Adipocyte (in vitro differentiated cells): ENCODE data around the gene STRN3.
"Not testable (repeated sequence)": the region's sequence is repeated elsewhere in the genome, so short reads cannot be mapped to it uniquely, and the experiment has no call there.

Experiments
- DNase-seq: peaks from one replicate; pipeline ENCODE4 v3.0.0-alpha.2; 2015; ENCODE audit warnings: low read depth
- H3K27me3 ChIP-seq: replicated peaks from 2 replicates; pipeline ENCODE4 v1.7.0; 2013; ENCODE audit warnings: mild to moderate bottlenecking, low read length, moderate library complexity; ENCODE audit not compliant: control insufficient read depth, insufficient read depth
- H3K36me3 ChIP-seq: 2 replicates; pipeline ENCODE4 v1.7.0; 2013; ENCODE audit warnings: low read length, mild to moderate bottlenecking, moderate library complexity; ENCODE audit not compliant: control insufficient read depth, insufficient read depth, severe bottlenecking
- H3K4me1 ChIP-seq: 2 replicates; pipeline ENCODE4 v1.7.0; 2013; ENCODE audit warnings: mild to moderate bottlenecking, low read length, moderate library complexity; ENCODE audit not compliant: control insufficient read depth, insufficient read depth
- H3K4me3 ChIP-seq: 2 replicates; pipeline ENCODE4 v1.7.0; 2013; ENCODE audit warnings: mild to moderate bottlenecking, low read length, moderate library complexity
- H3K9ac ChIP-seq: 2 replicates; pipeline ENCODE4 v1.7.0; 2013; ENCODE audit warnings: mild to moderate bottlenecking, low read length, moderate library complexity
- H3K9me3 ChIP-seq: 2 replicates; pipeline ENCODE4 v1.7.0; 2013; ENCODE audit warnings: mild to moderate bottlenecking, low read length, moderate library complexity; ENCODE audit not compliant: control insufficient read depth

Gene STRN3

GRCh38 chr14:30980106-30980704 is 46.0 kb downstream of the STRN3 start:
- not testable (repeated sequence) for H3K9me3 ChIP-seq, H3K36me3 ChIP-seq, H3K27me3 ChIP-seq, H3K4me3 ChIP-seq
- peak overlapping the region; percentile 10 for H3K9ac ChIP-seq
- H3K4me1 ChIP-seq: peaks cover 19% of the 10 kb centered on the region
- peak; percentile 89 for DNase-seq

GRCh38 chr14:30977752-30978151 is 48.4 kb downstream of the STRN3 start:
- H3K9me3 ChIP-seq: no peaks in the 10 kb centered on the region
- no peak for DNase-seq
- H3K36me3 ChIP-seq: no peaks in the 10 kb centered on the region
- H3K27me3 ChIP-seq: no peaks in the 10 kb centered on the region
- no peak overlapping the region for H3K4me3 ChIP-seq
- no peak overlapping the region for H3K9ac ChIP-seq
- peaks cover 42% of the 10 kb centered on the region for H3K4me1 ChIP-seq

- Histone ChIP-seq H3K4me3 (no peak overlapping the region), H3K9ac (no peak overlapping the region), H3K9me3 (no peaks in the 10 kb centered on the region), H3K4me1 (peaks cover 44% of the 10 kb centered on the region), H3K36me3 (no peaks in the 10 kb centered on the region), H3K27me3 (no peaks in the 10 kb centered on the region)
- peak; percentile 77 for DNase-seq
Observed at GRCh38 chr14:30974628-30975027, 51.6 kb downstream of the STRN3 start.

- Histone ChIP-seq H3K4me1 (peaks cover 44% of the 10 kb centered on the region), H3K4me3 (no peak overlapping the region), H3K27me3 (no peaks in the 10 kb centered on the region), H3K36me3 (no peaks in the 10 kb centered on the region), H3K9ac (no peak overlapping the region), H3K9me3 (no peaks in the 10 kb centered on the region)
- DNase-seq: no peak
Observed at GRCh38 chr14:30972882-30973582, 53.1 kb downstream of the STRN3 start.

- peaks cover 40% of the 10 kb centered on the region for H3K4me1 ChIP-seq
- not testable (repeated sequence) for H3K27me3 ChIP-seq, H3K9me3 ChIP-seq, H3K36me3 ChIP-seq, DNase-seq, H3K9ac ChIP-seq, H3K4me3 ChIP-seq
Observed at GRCh38 chr14:30972036-30972732, 54.0 kb downstream of the STRN3 start.

- DNase-seq: no peak
- H3K9me3 ChIP-seq: no peaks in the 10 kb centered on the region
- H3K9ac ChIP-seq: no peak overlapping the region
- peaks cover under 1% of the 10 kb centered on the region for H3K36me3 ChIP-seq
- H3K4me1 ChIP-seq: peaks cover 38% of the 10 kb centered on the region
- H3K27me3 ChIP-seq: no peaks in the 10 kb centered on the region
- no peak overlapping the region for H3K4me3 ChIP-seq
Observed at GRCh38 chr14:30971586-30971985, 54.6 kb downstream of the STRN3 start.

- H3K4me3 ChIP-seq, H3K27me3 ChIP-seq, H3K9me3 ChIP-seq, DNase-seq, H3K9ac ChIP-seq, H3K36me3 ChIP-seq: not testable (repeated sequence)
- H3K4me1 ChIP-seq: peaks cover 21% of the 10 kb centered on the region
Observed at GRCh38 chr14:30969796-30970195, 56.4 kb downstream of the STRN3 start.

- H3K36me3 ChIP-seq, H3K27me3 ChIP-seq, H3K9me3 ChIP-seq, H3K9ac ChIP-seq, DNase-seq, H3K4me1 ChIP-seq, H3K4me3 ChIP-seq: not testable (repeated sequence)
Observed at GRCh38 chr14:30967364-30968098, 58.6 kb downstream of the STRN3 start.

GRCh38 chr14:30966415-30967363 is 59.5 kb downstream of the STRN3 start:
- DNase-seq: no peak
- H3K9me3 ChIP-seq: no peaks in the 10 kb centered on the region
- H3K4me3 ChIP-seq: no peak overlapping the region
- H3K9ac ChIP-seq: no peak overlapping the region
- no peaks in the 10 kb centered on the region for H3K27me3 ChIP-seq
- H3K36me3 ChIP-seq: peaks cover 7% of the 10 kb centered on the region
- no peaks in the 10 kb centered on the region for H3K4me1 ChIP-seq

GRCh38 chr14:30965861-30966260 is 60.3 kb downstream of the STRN3 start:
- H3K9ac ChIP-seq, H3K36me3 ChIP-seq, H3K27me3 ChIP-seq: not testable (repeated sequence)

More at GRCh38 chr14:30965861-30966260, 60.3 kb downstream of the STRN3 start:
- H3K9me3 ChIP-seq, H3K4me3 ChIP-seq, H3K4me1 ChIP-seq, DNase-seq: not testable (repeated sequence)
